Neural cell (in vitro differentiated cells): ENCODE results near the gene MAP3K1. TPM values are rescaled to one million over a fixed set of nuclear protein-coding genes. Genes with fewer than 3 reads are reported as not detected.

Experiments used
- H2AFZ ChIP-seq: fragments of 200-600, 300-800 bp; sonication (generic), shearing (Covaris generic); 2 replicates; pipeline ENCODE4 v1.6.0; 2014; ENCODE audit warnings: low read depth, mild to moderate bottlenecking, antibody characterized with exemption, low read length, moderate library complexity
- H3F3A ChIP-seq: fragments of 200-600 bp; shearing (Covaris generic); 2 replicates; pipeline ENCODE4 v1.6.1; 2016; ENCODE audit warnings: mild to moderate bottlenecking, moderate library complexity, mixed read lengths, antibody characterized with exemption, low read length; ENCODE audit not compliant: insufficient read depth, poor library complexity, severe bottlenecking
- H3K27ac ChIP-seq: fragments of 200-600, 300-800 bp; sonication (generic), shearing (Covaris generic); 2 replicates; pipeline ENCODE4 v1.5.1; 2014; ENCODE audit warnings: mild to moderate bottlenecking, low read length, moderate library complexity
- H3K27me3 ChIP-seq: fragments of 300-800, 200-600 bp; sonication (generic), shearing (Covaris generic); 2 replicates; pipeline ENCODE4 v1.6.0; 2014; ENCODE audit warnings: mild to moderate bottlenecking, low read depth, low read length, moderate library complexity; ENCODE audit not compliant: insufficient read depth
- H3K36me3 ChIP-seq: fragments of 300-800, 200-600 bp; sonication (generic), shearing (Covaris generic); 2 replicates; pipeline ENCODE4 v1.5.1; 2014; ENCODE audit warnings: mild to moderate bottlenecking, antibody characterized with exemption, low read length, moderate library complexity; ENCODE audit not compliant: insufficient read depth
- H3K4me2 ChIP-seq: fragments of 300-800, 200-600 bp; sonication (generic), shearing (Covaris generic); 2 replicates; pipeline ENCODE4 v1.6.0; 2014; ENCODE audit warnings: mild to moderate bottlenecking, low read length
- H3K4me3 ChIP-seq: fragments of 300-800, 200-600 bp; sonication (generic), shearing (Covaris generic); 2 replicates; pipeline ENCODE4 v1.5.1; 2014; ENCODE audit warnings: mild to moderate bottlenecking, low read length, moderate library complexity
- H3K79me2 ChIP-seq: fragments of 200-600 bp; shearing (Covaris generic); replicated peaks from 2 replicates; pipeline ENCODE4 v1.6.0; 2014; ENCODE audit warnings: mild to moderate bottlenecking, low read length, moderate library complexity; ENCODE audit not compliant: insufficient read depth
- H3K9ac ChIP-seq: fragments of 300-800, 200-600 bp; sonication (generic), shearing (Covaris generic); 2 replicates; pipeline ENCODE4 v1.6.1; 2016; ENCODE audit warnings: mild to moderate bottlenecking, low read length, mixed read lengths
- H3K9me2 ChIP-seq: fragments of 200-600 bp; shearing (Covaris generic); 2 replicates; pipeline ENCODE4 v1.6.1; 2016; ENCODE audit warnings: mild to moderate bottlenecking, low read length, mixed read lengths; ENCODE audit not compliant: insufficient read depth
- H3K9me3 ChIP-seq: fragments of 200-600, 300-800 bp; sonication (generic), shearing (Covaris generic); 2 replicates; pipeline ENCODE4 v1.6.1; 2016; ENCODE audit warnings: mild to moderate bottlenecking, mixed run types, low read length, moderate library complexity, mixed read lengths
- H4K20me1 ChIP-seq: fragments of 200-600 bp; shearing (Covaris generic); 2 replicates; pipeline ENCODE4 v1.6.1; 2016; ENCODE audit warnings: mild to moderate bottlenecking, mixed run types; ENCODE audit not compliant: insufficient read depth
- EP300 ChIP-seq: fragments of 450-650 bp; conservative IDR thresholded peaks from 2 replicates; pipeline ENCODE4 v1.6.1; 2014; ENCODE audit warnings: antibody characterized with exemption, mild to moderate bottlenecking, moderate library complexity; ENCODE audit not compliant: poor library complexity, severe bottlenecking
- EZH2 ChIP-seq: fragments of 200-600, 300-800 bp; shearing (Covaris generic), sonication (generic); IDR thresholded peaks from 2 replicates; pipeline ENCODE4 v1.6.1; 2014; ENCODE audit warnings: antibody characterized with exemption, low read length, borderline replicate concordance, mild to moderate bottlenecking; ENCODE audit not compliant: insufficient read depth, poor library complexity, severe bottlenecking
- MXI1 ChIP-seq: fragments of 450-650 bp; conservative IDR thresholded peaks from 2 replicates; pipeline ENCODE4 v1.6.1; 2014; ENCODE audit warnings: antibody characterized with exemption, mild to moderate bottlenecking; ENCODE audit not compliant: poor library complexity, severe bottlenecking
- POLR2AphosphoS5 ChIP-seq: IDR thresholded peaks from 2 replicates; pipeline ENCODE4 v1.6.1; 2012
- RAD21 ChIP-seq: fragments of 450-650 bp; conservative IDR thresholded peaks from 2 replicates; pipeline ENCODE4 v1.6.1; 2014; ENCODE audit warnings: antibody characterized with exemption, mild to moderate bottlenecking, moderate library complexity
- SMC3 ChIP-seq: fragments of 450-650 bp; conservative IDR thresholded peaks from 2 replicates; pipeline ENCODE4 v1.6.1; 2014; ENCODE audit warnings: antibody characterized with exemption, mild to moderate bottlenecking, moderate library complexity; ENCODE audit not compliant: poor library complexity
- TAF1 ChIP-seq: IDR thresholded peaks from 2 replicates; pipeline ENCODE4 v1.6.1; 2012; ENCODE audit warnings: low read depth
- polyA plus RNA-seq: library from polyadenylated mRNA; depleted of rRNA; stranded (reverse); fragments of >200 nt; gene quantifications from 2 replicates; pipeline ENCODE4 v1.2.3, GENCODE V29; 2014
- TF ChIP-seq, protein P1 (sequence below): fragments of 450-650 bp; IDR thresholded peaks from 2 replicates; pipeline ENCODE4 v1.5.1; 2014; ENCODE audit warnings: antibody characterized with exemption, mild to moderate bottlenecking, moderate library complexity; ENCODE audit not compliant: poor library complexity, severe bottlenecking
- TF ChIP-seq, protein P2 (sequence below): IDR thresholded peaks from 2 replicates; pipeline ENCODE4 v1.6.1; 2012; ENCODE audit warnings: borderline replicate concordance

Gene MAP3K1
- polyA plus RNA-seq, 1 donor from 2014 or later = 26.4 TPM

DNA sequence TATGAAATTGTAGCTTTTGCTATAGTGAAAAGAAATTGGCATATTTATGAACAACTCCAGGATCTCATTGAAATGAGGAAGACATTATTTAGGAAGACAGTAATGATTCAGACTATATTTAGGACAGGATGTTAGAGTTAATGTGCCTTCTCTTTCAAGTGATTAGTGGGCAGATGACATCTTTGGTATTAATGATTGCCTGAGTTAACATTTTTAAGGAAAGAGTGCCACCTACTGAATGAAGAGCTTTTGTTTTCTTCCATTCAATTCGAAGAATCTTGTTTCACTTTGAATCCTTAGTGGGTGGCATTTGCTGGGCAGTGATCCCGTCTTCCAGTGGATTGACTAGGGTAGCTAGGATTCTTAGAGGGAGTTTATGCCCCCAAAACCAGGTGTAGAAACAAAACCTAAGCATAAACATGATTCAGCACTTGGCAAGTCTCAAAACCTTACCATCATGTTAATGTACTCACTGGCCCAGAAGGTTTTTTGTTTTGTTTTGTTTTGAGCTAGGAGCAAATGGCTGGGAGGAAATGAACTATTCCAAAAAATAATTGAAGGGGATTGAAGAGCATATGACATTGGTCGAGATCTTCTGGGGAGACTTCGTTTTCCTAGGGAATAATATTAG lies 23.2 kb downstream of the MAP3K1 start:
- H4K20me1 ChIP-seq = no peaks in the 10 kb centered on the region
- no peak overlapping the region for H3K27ac ChIP-seq
- H3K9me3 ChIP-seq = no peaks in the 10 kb centered on the region
- no peak for TF ChIP-seq EP300
- TF ChIP-seq RAD21 = peak; percentile 84
- TF ChIP-seq, protein P1, sequence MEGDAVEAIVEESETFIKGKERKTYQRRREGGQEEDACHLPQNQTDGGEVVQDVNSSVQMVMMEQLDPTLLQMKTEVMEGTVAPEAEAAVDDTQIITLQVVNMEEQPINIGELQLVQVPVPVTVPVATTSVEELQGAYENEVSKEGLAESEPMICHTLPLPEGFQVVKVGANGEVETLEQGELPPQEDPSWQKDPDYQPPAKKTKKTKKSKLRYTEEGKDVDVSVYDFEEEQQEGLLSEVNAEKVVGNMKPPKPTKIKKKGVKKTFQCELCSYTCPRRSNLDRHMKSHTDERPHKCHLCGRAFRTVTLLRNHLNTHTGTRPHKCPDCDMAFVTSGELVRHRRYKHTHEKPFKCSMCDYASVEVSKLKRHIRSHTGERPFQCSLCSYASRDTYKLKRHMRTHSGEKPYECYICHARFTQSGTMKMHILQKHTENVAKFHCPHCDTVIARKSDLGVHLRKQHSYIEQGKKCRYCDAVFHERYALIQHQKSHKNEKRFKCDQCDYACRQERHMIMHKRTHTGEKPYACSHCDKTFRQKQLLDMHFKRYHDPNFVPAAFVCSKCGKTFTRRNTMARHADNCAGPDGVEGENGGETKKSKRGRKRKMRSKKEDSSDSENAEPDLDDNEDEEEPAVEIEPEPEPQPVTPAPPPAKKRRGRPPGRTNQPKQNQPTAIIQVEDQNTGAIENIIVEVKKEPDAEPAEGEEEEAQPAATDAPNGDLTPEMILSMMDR = peak; percentile 82
- TF ChIP-seq SMC3 = peak; percentile 89
- H3K9ac ChIP-seq = no peak overlapping the region
- H3F3A ChIP-seq = no peaks in the 10 kb centered on the region
- no peaks in the 10 kb centered on the region for H3K36me3 ChIP-seq
- H2AFZ ChIP-seq = no peak overlapping the region
- peaks cover 34% of the 10 kb centered on the region for H3K79me2 ChIP-seq
- H3K27me3 ChIP-seq = no peaks in the 10 kb centered on the region
- H3K4me2 ChIP-seq = no peak overlapping the region
- H3K4me3 ChIP-seq = no peak overlapping the region
- no peaks in the 10 kb centered on the region for H3K9me2 ChIP-seq

DNA sequence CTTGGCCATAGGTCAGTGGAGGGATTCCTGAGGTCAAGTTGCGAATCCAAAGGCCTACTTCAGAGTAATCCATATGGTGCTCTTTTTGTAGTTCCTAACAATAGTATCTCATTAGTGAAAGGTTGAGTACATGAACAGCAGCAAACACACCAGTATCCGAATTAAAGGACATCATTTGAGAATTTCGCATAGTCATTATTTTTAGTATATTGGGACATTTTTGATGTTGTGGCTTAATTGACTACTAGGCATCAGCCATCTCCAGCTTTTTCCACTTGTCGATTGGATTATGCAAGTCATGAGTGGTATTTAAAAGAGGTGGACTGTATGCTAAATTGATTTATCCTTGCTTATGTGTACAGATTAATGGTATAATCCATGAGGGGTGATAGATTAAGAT lies 23.7 kb downstream of the MAP3K1 start:
- Histone ChIP-seq H3K27ac (no peak overlapping the region), H2AFZ (no peak overlapping the region), H3K27me3 (no peaks in the 10 kb centered on the region), H3K9me2 (no peaks in the 10 kb centered on the region), H3K9me3 (no peaks in the 10 kb centered on the region), H3K79me2 (peaks cover 34% of the 10 kb centered on the region), H3K4me3 (no peak overlapping the region), H3F3A (no peaks in the 10 kb centered on the region), H3K36me3 (no peaks in the 10 kb centered on the region), H3K4me2 (no peak overlapping the region), H3K9ac (no peak overlapping the region), H4K20me1 (no peaks in the 10 kb centered on the region)
- TF ChIP-seq MXI1 (no peak), EP300 (no peak), TAF1 (no peak), EZH2 (no peak), SMC3 (no peak), POLR2AphosphoS5 (no peak), RAD21 (no peak)
- TF ChIP-seq, protein P2, sequence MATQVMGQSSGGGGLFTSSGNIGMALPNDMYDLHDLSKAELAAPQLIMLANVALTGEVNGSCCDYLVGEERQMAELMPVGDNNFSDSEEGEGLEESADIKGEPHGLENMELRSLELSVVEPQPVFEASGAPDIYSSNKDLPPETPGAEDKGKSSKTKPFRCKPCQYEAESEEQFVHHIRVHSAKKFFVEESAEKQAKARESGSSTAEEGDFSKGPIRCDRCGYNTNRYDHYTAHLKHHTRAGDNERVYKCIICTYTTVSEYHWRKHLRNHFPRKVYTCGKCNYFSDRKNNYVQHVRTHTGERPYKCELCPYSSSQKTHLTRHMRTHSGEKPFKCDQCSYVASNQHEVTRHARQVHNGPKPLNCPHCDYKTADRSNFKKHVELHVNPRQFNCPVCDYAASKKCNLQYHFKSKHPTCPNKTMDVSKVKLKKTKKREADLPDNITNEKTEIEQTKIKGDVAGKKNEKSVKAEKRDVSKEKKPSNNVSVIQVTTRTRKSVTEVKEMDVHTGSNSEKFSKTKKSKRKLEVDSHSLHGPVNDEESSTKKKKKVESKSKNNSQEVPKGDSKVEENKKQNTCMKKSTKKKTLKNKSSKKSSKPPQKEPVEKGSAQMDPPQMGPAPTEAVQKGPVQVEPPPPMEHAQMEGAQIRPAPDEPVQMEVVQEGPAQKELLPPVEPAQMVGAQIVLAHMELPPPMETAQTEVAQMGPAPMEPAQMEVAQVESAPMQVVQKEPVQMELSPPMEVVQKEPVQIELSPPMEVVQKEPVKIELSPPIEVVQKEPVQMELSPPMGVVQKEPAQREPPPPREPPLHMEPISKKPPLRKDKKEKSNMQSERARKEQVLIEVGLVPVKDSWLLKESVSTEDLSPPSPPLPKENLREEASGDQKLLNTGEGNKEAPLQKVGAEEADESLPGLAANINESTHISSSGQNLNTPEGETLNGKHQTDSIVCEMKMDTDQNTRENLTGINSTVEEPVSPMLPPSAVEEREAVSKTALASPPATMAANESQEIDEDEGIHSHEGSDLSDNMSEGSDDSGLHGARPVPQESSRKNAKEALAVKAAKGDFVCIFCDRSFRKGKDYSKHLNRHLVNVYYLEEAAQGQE = no peak
- TF ChIP-seq, protein P1 = no peak
